Ammon's horn (tissue), 1 donor: Measurements from ENCODE around the gene FHIT.

ENCODE experiments used
- DNase-seq: peaks from one replicate; pipeline ENCODE4 v3.0.0-alpha.2; 2016; ENCODE audit warnings: low spot score

FHIT gene

DNA sequence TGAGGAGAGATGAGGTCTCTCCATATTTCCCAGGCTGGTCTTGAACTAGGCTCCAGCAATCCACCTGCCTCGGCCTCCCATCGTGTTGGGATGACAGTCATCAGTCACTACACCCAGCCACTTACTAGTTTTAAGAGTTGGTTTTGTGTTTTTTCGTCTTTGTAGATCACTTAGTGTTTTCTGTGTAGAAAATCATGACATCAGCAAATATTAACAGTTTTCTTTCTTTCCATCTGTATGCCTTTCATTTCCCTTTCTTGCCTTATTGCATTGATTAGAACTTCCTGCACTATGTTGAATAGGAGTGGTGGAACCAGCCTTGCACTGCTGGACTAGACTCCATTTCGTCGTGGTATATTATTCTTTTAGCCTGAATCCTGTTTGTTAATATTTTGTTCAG is 415.5 kb downstream of the FHIT start:
- DNase-seq: no peak

- DNase-seq: no peak
These were observed 422.2 kb downstream of the FHIT start for GRCh38 chr3:60829058-60829457.

GRCh38 chr3:60827666-60828065 is 423.6 kb downstream of the FHIT start:
- no peak for DNase-seq

GRCh38 chr3:60826511-60826910 is 424.7 kb downstream of the FHIT start:
- DNase-seq: no peak

- DNase-seq: no peak
These were observed 438.8 kb downstream of the FHIT start for GRCh38 chr3:60812502-60812901.

DNA sequence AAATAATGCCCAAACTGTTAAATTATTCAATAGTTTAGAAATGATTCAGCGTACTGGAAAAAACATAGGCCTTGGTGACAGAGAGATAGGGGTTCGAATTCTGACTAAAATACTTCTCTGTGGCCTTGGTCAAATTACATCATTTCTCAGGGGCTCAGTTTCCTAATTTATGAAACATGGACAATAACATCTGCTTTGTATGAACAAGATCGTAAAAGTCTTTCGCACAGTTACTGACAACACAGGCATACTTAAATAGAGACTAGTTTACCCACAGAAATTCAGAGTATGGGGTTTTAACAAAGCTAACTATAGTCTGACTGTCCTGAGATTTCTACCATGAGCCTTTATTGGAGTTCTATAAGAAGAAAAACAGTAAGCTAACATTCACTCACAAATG is 440.4 kb downstream of the FHIT start:
- DNase-seq: no peak

GRCh38 chr3:60809857-60810610 is 441.2 kb downstream of the FHIT start:
- DNase-seq: peak; percentile 8

DNA sequence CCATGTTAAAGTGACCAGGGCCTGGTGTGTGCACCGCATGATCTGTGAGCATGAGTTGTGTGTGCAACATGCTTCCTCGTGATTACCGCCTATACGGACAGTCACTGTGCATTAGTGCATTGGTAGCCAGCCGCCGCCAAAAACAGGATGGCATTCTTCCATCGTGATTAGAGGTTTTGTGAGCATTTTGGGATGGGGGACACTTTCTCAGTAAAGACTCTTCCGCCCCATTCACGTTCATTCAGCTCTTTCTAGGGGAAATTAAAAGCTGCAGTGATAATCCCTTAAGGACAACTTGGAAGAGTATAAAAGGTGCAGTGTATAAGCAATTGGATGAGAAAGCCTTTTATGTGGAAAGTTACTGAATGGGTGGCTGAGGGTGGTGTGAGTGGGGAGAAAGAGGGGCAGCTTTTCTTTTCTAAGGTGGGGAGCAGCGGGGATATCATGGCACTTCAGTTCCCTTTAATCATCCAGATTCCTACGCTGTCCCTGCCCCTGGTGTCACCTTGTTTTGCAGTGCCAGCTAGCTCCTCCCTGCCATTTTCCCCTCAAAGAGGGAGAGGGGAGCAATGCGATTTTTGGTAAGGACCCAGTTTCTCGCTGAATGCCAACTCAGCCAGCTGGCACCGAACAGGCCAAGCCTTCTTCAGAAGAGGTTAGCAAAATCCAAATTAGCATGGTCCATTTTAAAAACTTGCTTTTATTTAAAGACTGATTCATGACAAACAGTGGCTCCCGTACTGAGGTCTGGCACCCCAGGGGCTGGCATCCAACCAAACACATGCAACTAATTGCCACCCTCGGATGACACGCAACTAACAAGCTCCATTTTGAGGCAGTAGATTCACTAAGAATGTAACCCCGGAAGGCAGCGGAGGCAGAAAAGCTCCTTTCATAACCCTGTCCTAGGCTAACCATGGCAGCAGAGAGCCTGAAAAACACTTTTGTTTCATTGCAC is 447.8 kb downstream of the FHIT start:
- peak; percentile 60 for DNase-seq

DNA sequence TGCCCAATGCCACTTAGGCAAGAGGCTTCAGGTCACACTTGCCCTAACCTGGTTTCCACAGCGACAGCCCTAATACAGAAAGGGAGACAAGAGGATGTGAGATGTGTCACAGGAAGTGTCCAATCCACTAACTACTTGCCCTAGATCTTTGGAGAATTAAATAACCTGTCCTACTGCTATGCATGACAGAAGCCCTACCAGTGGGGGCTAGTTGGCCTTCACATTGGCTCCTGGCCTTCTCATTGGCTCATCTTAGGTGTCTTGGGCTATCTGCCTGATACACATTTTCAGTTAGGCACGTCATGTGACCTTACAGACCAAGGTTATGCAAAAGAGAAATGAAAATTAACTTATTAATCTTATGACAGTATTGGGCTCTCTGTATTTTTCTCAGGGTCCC is 449.9 kb downstream of the FHIT start:
- DNase-seq: no peak

DNA sequence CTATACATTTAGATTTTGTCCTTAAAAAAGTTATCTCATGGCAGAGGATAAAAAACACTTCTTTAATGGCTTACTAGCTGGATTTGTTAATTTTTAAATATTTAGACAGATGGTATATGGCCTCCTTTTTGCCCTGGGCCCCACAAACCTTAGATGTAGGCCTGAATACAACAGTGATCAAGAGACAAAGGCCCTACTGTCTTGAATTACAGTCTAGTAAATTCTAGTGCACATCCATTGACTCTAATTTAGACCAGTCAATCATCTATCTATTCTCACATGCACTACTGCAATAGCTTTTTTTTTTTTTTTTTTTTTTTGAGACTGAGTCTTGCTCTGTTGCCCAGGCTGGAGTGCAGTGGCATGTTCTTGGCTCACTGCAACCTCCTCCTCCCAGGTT is 452.8 kb downstream of the FHIT start:
- no peak for DNase-seq

- no peak for DNase-seq
These were observed 458.9 kb downstream of the FHIT start for GRCh38 chr3:60792249-60792852.

GRCh38 chr3:60788185-60788584 is 463.1 kb downstream of the FHIT start:
- DNase-seq: no peak

GRCh38 chr3:60781935-60782334 is 469.3 kb downstream of the FHIT start:
- DNase-seq: no peak

GRCh38 chr3:60779637-60780036 is 471.6 kb downstream of the FHIT start:
- no peak for DNase-seq

DNA sequence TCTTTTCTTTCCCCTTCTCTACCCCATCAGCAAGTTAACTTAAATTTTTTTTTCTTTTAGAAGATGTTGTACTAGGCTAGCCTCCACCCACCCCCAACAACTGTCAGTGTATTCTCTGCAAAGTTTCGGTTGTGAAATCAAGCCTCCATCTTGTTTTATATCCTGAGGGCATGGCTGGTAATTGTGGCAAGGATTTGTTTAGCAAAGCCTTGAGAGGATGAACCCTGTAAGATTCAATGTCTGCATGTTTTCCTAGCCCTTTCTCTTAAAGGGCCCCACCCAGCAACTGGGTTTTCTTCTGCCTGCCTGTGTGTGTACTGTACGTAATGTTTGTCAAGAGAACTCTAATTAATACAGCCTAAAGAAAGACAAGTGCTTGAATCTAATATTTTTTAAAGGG is 475.3 kb downstream of the FHIT start:
- no peak for DNase-seq

- DNase-seq: no peak
These were observed 476.6 kb downstream of the FHIT start for GRCh38 chr3:60774617-60775016.

GRCh38 chr3:60772584-60772983 is 478.7 kb downstream of the FHIT start:
- DNase-seq: no peak

DNA sequence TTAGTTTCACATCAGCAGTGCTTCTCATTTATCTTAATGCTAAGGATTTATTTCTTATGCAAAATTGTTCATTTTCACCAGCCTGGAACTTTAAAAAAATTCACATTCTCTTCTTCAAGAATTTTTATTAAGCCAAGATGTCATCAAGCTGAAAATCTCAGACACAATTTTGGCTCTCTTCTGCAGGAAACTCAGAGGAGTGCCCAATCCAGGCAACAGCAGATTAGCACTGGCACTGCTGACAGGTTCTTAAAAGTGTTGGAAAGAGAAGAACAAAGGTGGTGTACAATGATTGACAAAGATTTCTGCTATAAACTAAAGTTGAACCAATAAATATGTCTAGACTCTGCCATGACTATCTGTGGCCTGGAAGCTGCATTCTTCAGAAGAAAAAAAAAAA is 479.5 kb downstream of the FHIT start:
- no peak for DNase-seq

DNA sequence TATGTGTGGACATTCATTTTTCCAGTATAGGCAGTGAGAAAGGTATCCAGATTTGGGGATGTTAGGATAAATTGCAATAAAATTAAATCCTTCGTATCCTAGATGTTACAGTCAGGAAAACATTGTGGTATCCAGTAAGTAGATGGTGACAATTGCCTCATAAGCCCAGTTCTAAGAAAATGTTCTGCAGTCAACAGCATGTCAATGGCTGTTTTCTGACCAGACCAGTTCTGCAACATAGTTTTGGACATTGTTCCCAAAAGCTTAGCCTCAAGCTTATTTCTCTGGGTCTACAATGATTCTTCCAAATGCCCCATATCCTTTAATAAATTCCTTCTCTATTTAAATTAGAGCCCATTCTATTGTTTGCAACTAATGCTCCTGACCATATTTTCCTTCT is 480.7 kb downstream of the FHIT start:
- DNase-seq: no peak

GRCh38 chr3:60767536-60767935 is 483.7 kb downstream of the FHIT start:
- no peak for DNase-seq

- DNase-seq: no peak
These were observed 485.5 kb downstream of the FHIT start for GRCh38 chr3:60765776-60766175.

DNA sequence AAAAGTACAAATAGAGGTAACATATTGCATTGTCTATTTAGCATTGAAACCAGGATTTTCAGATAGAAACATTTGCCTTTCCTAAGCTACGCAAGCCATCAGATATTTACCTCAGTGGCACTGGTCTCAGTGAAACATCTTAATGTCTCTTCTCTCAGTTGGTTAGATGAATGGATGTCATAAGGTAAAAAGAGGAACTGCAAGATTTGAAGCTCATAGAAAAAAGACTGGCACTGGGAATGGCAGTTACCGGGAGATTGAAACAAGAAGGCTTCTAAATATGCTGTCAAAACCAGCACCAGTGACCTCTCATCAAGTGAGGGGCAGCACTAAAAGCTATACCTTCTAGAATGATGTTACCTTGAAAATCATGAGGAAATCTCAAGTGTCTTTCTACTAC is 486.4 kb downstream of the FHIT start:
- DNase-seq: no peak

GRCh38 chr3:60760145-60760544 is 491.1 kb downstream of the FHIT start:
- DNase-seq: no peak
